ENCODE measurements around the gene CCDC110. TPM values are rescaled to one million over a fixed set of nuclear protein-coding genes. Genes with fewer than 3 reads are reported as not detected.

Gene CCDC110
- polyA plus RNA-seq, 1 experiment = not detected

GRCh38 chr4:185473247-185473646, 1.7 kb upstream of the CCDC110 start:
- H3K27me3 ChIP-seq (ENCODE audit: control insufficient read depth, insufficient read depth, low read length) = peaks cover 15% of the 10 kb centered on the region
- TF ChIP-seq CTCF (IDR thresholded peaks at IDR 0.05; ENCODE audit: insufficient read depth, low read depth, low read length) = no peak
- ChIA-PET CTCF (interaction anchor here (4.5 kb wide), 1 partner anchor 124 kb away, joined by 26 read pairs; no protein-coding TSS in a partner anchor), POLR2A (no interaction called here)
- no peaks in the 10 kb centered on the region for H3K36me3 ChIP-seq (ENCODE audit: control insufficient read depth, insufficient read depth, low read length)
- H3K4me3 ChIP-seq (ENCODE audit: low read depth, low read length) = no peak overlapping the region
- no peak for DNase-seq (ENCODE audit: low read depth)

GRCh38 chr4:185472103-185472542, 590 bp upstream of the CCDC110 start:
- DNase-seq (ENCODE audit: low read depth) = no peak
- ChIA-PET CTCF (interaction anchor here (0.6 to 4.5 kb wide), 3 partner anchors 13 to 137 kb away, joined by 3 to 26 read pairs (median 3); no protein-coding TSS in a partner anchor), POLR2A (no interaction called here)
- Histone ChIP-seq H3K27me3 (ENCODE audit: control insufficient read depth, insufficient read depth, low read length) (peaks cover 16% of the 10 kb centered on the region), H3K36me3 (ENCODE audit: control insufficient read depth, insufficient read depth, low read length) (no peaks in the 10 kb centered on the region), H3K4me3 (ENCODE audit: low read depth, low read length) (peak overlapping the region; percentile 45)
- no peak for TF ChIP-seq CTCF (IDR thresholded peaks at IDR 0.05; ENCODE audit: insufficient read depth, low read depth, low read length)

- no peak for DNase-seq (ENCODE audit: low read depth)
- POLR2A ChIA-PET = no interaction called here
Observed at GRCh38 chr4:185470501-185471195, 885 bp downstream of the CCDC110 start.

GRCh38 chr4:185469580-185470154, 1.9 kb downstream of the CCDC110 start:
- Histone ChIP-seq H3K4me3 (ENCODE audit: low read depth, low read length) (no peak overlapping the region), H3K36me3 (ENCODE audit: control insufficient read depth, insufficient read depth, low read length) (no peaks in the 10 kb centered on the region), H3K27me3 (ENCODE audit: control insufficient read depth, insufficient read depth, low read length) (peaks cover 16% of the 10 kb centered on the region)
- ChIA-PET CTCF (no interaction called here), POLR2A (no interaction called here)
- DNase-seq (ENCODE audit: low read depth) = no peak
- no peak for TF ChIP-seq CTCF (IDR thresholded peaks at IDR 0.05; ENCODE audit: insufficient read depth, low read depth, low read length)

More at GRCh38 chr4:185470501-185471195, 885 bp downstream of the CCDC110 start:
- CTCF ChIA-PET = no interaction called here
- Histone ChIP-seq H3K36me3 (ENCODE audit: control insufficient read depth, insufficient read depth, low read length) (no peaks in the 10 kb centered on the region), H3K27me3 (ENCODE audit: control insufficient read depth, insufficient read depth, low read length) (peaks cover 16% of the 10 kb centered on the region), H3K4me3 (ENCODE audit: low read depth, low read length) (peak overlapping the region; percentile 60)
- no peak for TF ChIP-seq CTCF (IDR thresholded peaks at IDR 0.05; ENCODE audit: insufficient read depth, low read depth, low read length)

GRCh38 chr4:185468999-185469398, 2.5 kb downstream of the CCDC110 start:
- ChIA-PET POLR2A (no interaction called here), CTCF (interaction anchor here (1.5 kb wide), 1 partner anchor 12 kb away, joined by 3 read pairs; no protein-coding TSS in a partner anchor)
- no peak for TF ChIP-seq CTCF (IDR thresholded peaks at IDR 0.05; ENCODE audit: insufficient read depth, low read depth, low read length)
- DNase-seq (ENCODE audit: low read depth) = no peak
- Histone ChIP-seq H3K27me3 (ENCODE audit: control insufficient read depth, insufficient read depth, low read length) (peaks cover 16% of the 10 kb centered on the region), H3K36me3 (ENCODE audit: control insufficient read depth, insufficient read depth, low read length) (no peaks in the 10 kb centered on the region), H3K4me3 (ENCODE audit: low read depth, low read length) (no peak overlapping the region)
